ENCODE measurements around the gene ATG9B.

DNA sequence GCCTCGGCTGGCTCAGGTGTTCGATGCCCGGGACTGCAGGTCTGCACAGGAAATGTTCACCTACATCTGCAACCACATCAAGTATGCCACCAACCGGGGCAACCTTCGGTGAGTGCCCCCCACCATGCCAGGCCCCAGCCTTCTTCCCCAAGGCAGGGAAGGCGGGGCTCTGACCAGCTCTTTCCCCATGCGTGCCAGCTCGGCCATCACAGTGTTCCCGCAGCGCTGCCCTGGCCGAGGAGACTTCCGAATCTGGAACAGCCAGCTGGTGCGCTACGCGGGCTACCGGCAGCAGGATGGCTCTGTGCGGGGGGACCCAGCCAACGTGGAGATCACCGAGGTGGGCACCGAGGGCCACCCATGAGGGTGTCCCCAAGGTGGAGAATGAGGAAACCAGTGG is 26.0 kb downstream of the ATG9B start:
- TF ChIP-seq, protein P1, sequence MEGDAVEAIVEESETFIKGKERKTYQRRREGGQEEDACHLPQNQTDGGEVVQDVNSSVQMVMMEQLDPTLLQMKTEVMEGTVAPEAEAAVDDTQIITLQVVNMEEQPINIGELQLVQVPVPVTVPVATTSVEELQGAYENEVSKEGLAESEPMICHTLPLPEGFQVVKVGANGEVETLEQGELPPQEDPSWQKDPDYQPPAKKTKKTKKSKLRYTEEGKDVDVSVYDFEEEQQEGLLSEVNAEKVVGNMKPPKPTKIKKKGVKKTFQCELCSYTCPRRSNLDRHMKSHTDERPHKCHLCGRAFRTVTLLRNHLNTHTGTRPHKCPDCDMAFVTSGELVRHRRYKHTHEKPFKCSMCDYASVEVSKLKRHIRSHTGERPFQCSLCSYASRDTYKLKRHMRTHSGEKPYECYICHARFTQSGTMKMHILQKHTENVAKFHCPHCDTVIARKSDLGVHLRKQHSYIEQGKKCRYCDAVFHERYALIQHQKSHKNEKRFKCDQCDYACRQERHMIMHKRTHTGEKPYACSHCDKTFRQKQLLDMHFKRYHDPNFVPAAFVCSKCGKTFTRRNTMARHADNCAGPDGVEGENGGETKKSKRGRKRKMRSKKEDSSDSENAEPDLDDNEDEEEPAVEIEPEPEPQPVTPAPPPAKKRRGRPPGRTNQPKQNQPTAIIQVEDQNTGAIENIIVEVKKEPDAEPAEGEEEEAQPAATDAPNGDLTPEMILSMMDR (IDR thresholded peaks at IDR 0.05; ENCODE audit: insufficient read depth, low read length): no peak
- TF ChIP-seq POLR2AphosphoS5 (IDR thresholded peaks at IDR 0.05; ENCODE audit: low read depth): no peak
- TF ChIP-seq, protein P2, sequence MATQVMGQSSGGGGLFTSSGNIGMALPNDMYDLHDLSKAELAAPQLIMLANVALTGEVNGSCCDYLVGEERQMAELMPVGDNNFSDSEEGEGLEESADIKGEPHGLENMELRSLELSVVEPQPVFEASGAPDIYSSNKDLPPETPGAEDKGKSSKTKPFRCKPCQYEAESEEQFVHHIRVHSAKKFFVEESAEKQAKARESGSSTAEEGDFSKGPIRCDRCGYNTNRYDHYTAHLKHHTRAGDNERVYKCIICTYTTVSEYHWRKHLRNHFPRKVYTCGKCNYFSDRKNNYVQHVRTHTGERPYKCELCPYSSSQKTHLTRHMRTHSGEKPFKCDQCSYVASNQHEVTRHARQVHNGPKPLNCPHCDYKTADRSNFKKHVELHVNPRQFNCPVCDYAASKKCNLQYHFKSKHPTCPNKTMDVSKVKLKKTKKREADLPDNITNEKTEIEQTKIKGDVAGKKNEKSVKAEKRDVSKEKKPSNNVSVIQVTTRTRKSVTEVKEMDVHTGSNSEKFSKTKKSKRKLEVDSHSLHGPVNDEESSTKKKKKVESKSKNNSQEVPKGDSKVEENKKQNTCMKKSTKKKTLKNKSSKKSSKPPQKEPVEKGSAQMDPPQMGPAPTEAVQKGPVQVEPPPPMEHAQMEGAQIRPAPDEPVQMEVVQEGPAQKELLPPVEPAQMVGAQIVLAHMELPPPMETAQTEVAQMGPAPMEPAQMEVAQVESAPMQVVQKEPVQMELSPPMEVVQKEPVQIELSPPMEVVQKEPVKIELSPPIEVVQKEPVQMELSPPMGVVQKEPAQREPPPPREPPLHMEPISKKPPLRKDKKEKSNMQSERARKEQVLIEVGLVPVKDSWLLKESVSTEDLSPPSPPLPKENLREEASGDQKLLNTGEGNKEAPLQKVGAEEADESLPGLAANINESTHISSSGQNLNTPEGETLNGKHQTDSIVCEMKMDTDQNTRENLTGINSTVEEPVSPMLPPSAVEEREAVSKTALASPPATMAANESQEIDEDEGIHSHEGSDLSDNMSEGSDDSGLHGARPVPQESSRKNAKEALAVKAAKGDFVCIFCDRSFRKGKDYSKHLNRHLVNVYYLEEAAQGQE (IDR thresholded peaks at IDR 0.05; ENCODE audit: insufficient replicate concordance, low read depth): no peak

All from HL-60 (cell line).